IMR-90 (cell line): ENCODE results near the gene CMTM8.

Source experiments
- CTCF ChIP-seq: conservative IDR thresholded peaks from 2 replicates; pipeline ENCODE4 v1.5.1; 2012; ENCODE audit warnings: mild to moderate bottlenecking, low read depth, low read length, improper control_type of control experiment
- RAD21 ChIP-seq: IDR thresholded peaks from 2 replicates; pipeline ENCODE4 v1.6.1; 2012; ENCODE audit warnings: low read length, improper control_type of control experiment
- USF2 ChIP-seq: fragments of 150-350 bp; IDR thresholded peaks from 2 replicates; pipeline ENCODE4 v1.6.1; 2017; ENCODE audit warnings: mild to moderate bottlenecking, antibody characterized with exemption, low read length, low read depth

- TF ChIP-seq RAD21 (no peak), CTCF (no peak), USF2 (no peak)
Observed at GRCh38 chr3:32347343-32348125, 109.1 kb downstream of the CMTM8 start.
